Endothelial cell (in vitro differentiated cells): ENCODE data around the gene TDRD7. TPM values are rescaled to one million over a fixed set of nuclear protein-coding genes. Genes with fewer than 3 reads are reported as not detected.

Experiments used
- DNase-seq: peaks from one replicate; pipeline ENCODE4 v3.0.0; 2021; ENCODE audit warnings: low spot score
- H3K27ac Mint-ChIP-seq: one replicate; pipeline ENCODE4 v1.8.0; 2021; ENCODE audit warnings: mixed read lengths, inconsistent platforms; ENCODE audit not compliant: unreplicated experiment
- H3K27me3 Mint-ChIP-seq: one replicate; pipeline ENCODE4 v1.8.0; 2021; ENCODE audit warnings: mild to moderate bottlenecking, moderate library complexity, mixed read lengths, inconsistent platforms; ENCODE audit not compliant: unreplicated experiment
- H3K36me3 Mint-ChIP-seq: one replicate; pipeline ENCODE4 v1.8.0; 2021; ENCODE audit warnings: mild to moderate bottlenecking, low read depth, mixed read lengths, inconsistent platforms; ENCODE audit not compliant: unreplicated experiment
- H3K4me1 Mint-ChIP-seq: one replicate; pipeline ENCODE4 v1.8.0; 2021; ENCODE audit warnings: mild to moderate bottlenecking, mixed read lengths, inconsistent platforms; ENCODE audit not compliant: unreplicated experiment
- H3K4me3 Mint-ChIP-seq: one replicate; pipeline ENCODE4 v1.8.0; 2021; ENCODE audit warnings: mild to moderate bottlenecking, mixed read lengths, inconsistent platforms; ENCODE audit not compliant: unreplicated experiment
- H3K9me3 Mint-ChIP-seq: one replicate; pipeline ENCODE4 v1.8.0; 2021; ENCODE audit warnings: mixed read lengths, inconsistent platforms; ENCODE audit not compliant: unreplicated experiment
- CTCF ChIP-seq: fragments of 200-600 bp; sonication (generic); IDR thresholded peaks from one replicate; pipeline ENCODE4 v1.5.0; 2021; ENCODE audit warnings: antibody characterized with exemption; ENCODE audit not compliant: unreplicated experiment
- total RNA-seq: library from RNA; stranded (reverse); fragmentation: NEBNext Ultra II Directional; extraction: Animal tissue kit (Norgen Biotek cat#: 25700); gene quantifications from one replicate; pipeline ENCODE4 v1.2.1, GENCODE V29; 2021; ENCODE audit not compliant: unreplicated experiment

The TDRD7 gene
- total RNA-seq, 1 donor from 2014 or later, result 17.5 TPM

- no peak for TF ChIP-seq CTCF
- H3K4me3 Mint-ChIP-seq, result peak within 1 kb of the TSS; percentile 88
- peaks cover 18% of the 10 kb centered on the region for H3K36me3 Mint-ChIP-seq
- peaks cover 21% of the 10 kb centered on the region for H3K4me1 Mint-ChIP-seq
- peak; percentile 65 for DNase-seq
- no peak within 1 kb of the TSS for H3K27ac Mint-ChIP-seq
- peaks cover 15% of the 10 kb centered on the region for H3K27me3 Mint-ChIP-seq
- peaks cover 5% of the 10 kb centered on the region for H3K9me3 Mint-ChIP-seq
Observed at GRCh38 chr9:97501177-97501971, 89.5 kb downstream of the TDRD7 start, which contains the start of gene TMOD1. TSS of gene TMOD1 (plus strand) at chr9:97501666. CDS start at chr9:97524189, 22,523 bp downstream.

- peaks cover 21% of the 10 kb centered on the region for H3K4me1 Mint-ChIP-seq
- peaks cover 4% of the 10 kb centered on the region for H3K9me3 Mint-ChIP-seq
- no peak for DNase-seq
- H3K27ac Mint-ChIP-seq, result no peak overlapping the region
- TF ChIP-seq CTCF, result no peak
- H3K36me3 Mint-ChIP-seq, result peaks cover 12% of the 10 kb centered on the region
- H3K27me3 Mint-ChIP-seq, result peaks cover 15% of the 10 kb centered on the region
- no peak overlapping the region for H3K4me3 Mint-ChIP-seq
Observed at GRCh38 chr9:97501972-97502221, 90.0 kb downstream of the TDRD7 start.

- H3K4me1 Mint-ChIP-seq, result peaks cover 21% of the 10 kb centered on the region
- H3K27ac Mint-ChIP-seq, result no peak overlapping the region
- H3K9me3 Mint-ChIP-seq, result no peaks in the 10 kb centered on the region
- DNase-seq, result no peak
- TF ChIP-seq CTCF, result no peak
- peaks cover 15% of the 10 kb centered on the region for H3K27me3 Mint-ChIP-seq
- peak overlapping the region; percentile 80 for H3K4me3 Mint-ChIP-seq
- H3K36me3 Mint-ChIP-seq, result peaks cover 9% of the 10 kb centered on the region
Observed at GRCh38 chr9:97502222-97502983, 90.5 kb downstream of the TDRD7 start.

GRCh38 chr9:97502984-97503861, 91.3 kb downstream of the TDRD7 start:
- DNase-seq, result no peak
- Mint-ChIP-seq H3K27me3 (peaks cover 15% of the 10 kb centered on the region), H3K9me3 (no peaks in the 10 kb centered on the region), H3K27ac (no peak overlapping the region), H3K36me3 (peaks cover 9% of the 10 kb centered on the region), H3K4me1 (peaks cover 21% of the 10 kb centered on the region), H3K4me3 (peak overlapping the region; percentile 80)
- no peak for TF ChIP-seq CTCF
